Endothelial cell of umbilical vein (primary cell): ENCODE results near the gene METTL13. TPM values are rescaled to one million over a fixed set of nuclear protein-coding genes. Genes with fewer than 3 reads are reported as not detected.

Experiments
- BruUV-seq: library from RNA; stranded (reverse); fragments of 400-500 nt; replicated peaks from 2 replicates; lab custom pipeline; 2021; lab: Mats Ljungman, UMichigan
- CTCF ChIA-PET: fragments of 300-600, 350-600 bp; sonication (Branson Sonifier 250); formaldehyde crosslinking; loops from one replicate; lab custom pipeline; 2021; ENCODE audit warnings: antibody characterized with exemption, inconsistent platforms; lab: Charles Lee
- POLR2A ChIA-PET: fragments of 300-600, 350-600 bp; sonication (Branson Sonifier 250); formaldehyde crosslinking; loops from one replicate; lab custom pipeline; 2021; ENCODE audit warnings: antibody characterized with exemption, inconsistent platforms; lab: Charles Lee
- DNase-seq: peaks from one replicate; pipeline ENCODE4 v3.0.0-alpha.2; 2011; ENCODE audit warnings: low read depth, low spot score
- FAIRE-seq: peaks from 2 replicates; lab custom pipeline; 2011; peaks lifted over from hg19 to GRCh38; lab: Jason Lieb, UNC
- H2AFZ ChIP-seq: 2 replicates; pipeline ENCODE4 v1.6.0; 2012; ENCODE audit warnings: low read depth, low read length, control low read depth, inconsistent platforms
- H3K27ac ChIP-seq: 2 replicates; pipeline ENCODE4 v1.5.1; 2011; ENCODE audit warnings: low read depth, mild to moderate bottlenecking, control low read depth, low read length, moderate library complexity; ENCODE audit not compliant: insufficient read depth
- H3K27me3 ChIP-seq, 2 experiments: 2 replicates each; pipeline versions ENCODE4 v1.6.0 to v1.6.1; 2011; ENCODE audit warnings: low read length in 2 of 2, mixed read lengths in 1 of 2; ENCODE audit not compliant: control insufficient read depth in 2 of 2, insufficient read depth in 2 of 2
- H3K36me3 ChIP-seq, 2 experiments: 2 replicates in 1 of 2; 3 replicates in 1 of 2; pipeline ENCODE4 v1.5.1; 2011; ENCODE audit warnings: low read length in 2 of 2, mild to moderate bottlenecking in 1 of 2, moderate library complexity in 1 of 2; ENCODE audit not compliant: control insufficient read depth in 2 of 2, insufficient read depth in 2 of 2; ENCODE audit errors: extremely low read depth in 1 of 2
- H3K4me1 ChIP-seq: 3 replicates; pipeline ENCODE4 v1.5.1; 2011; ENCODE audit warnings: mild to moderate bottlenecking, low read length; ENCODE audit not compliant: control insufficient read depth, insufficient read depth; ENCODE audit errors: extremely low read depth
- H3K4me2 ChIP-seq: 2 replicates; pipeline ENCODE4 v1.6.1; 2011; ENCODE audit warnings: low read length, control low read depth, mixed read lengths; ENCODE audit not compliant: insufficient read depth
- H3K4me3 ChIP-seq, 3 experiments: fragments of 200-600 bp in 1 of 3; sonication (generic), shearing (Covaris generic) in 1 of 3; replicated peaks in 1 of 3; 2 replicates each; pipeline ENCODE4 v1.5.1; 2011 to 2016; ENCODE audit warnings: control low read depth in 3 of 3, low read length in 3 of 3, mild to moderate bottlenecking in 2 of 3, inconsistent platforms in 1 of 3, low read depth in 1 of 3, moderate library complexity in 1 of 3; ENCODE audit not compliant: insufficient read depth in 1 of 3
- H3K79me2 ChIP-seq: 2 replicates; pipeline ENCODE4 v1.6.0; 2012; ENCODE audit warnings: low read length, inconsistent platforms; ENCODE audit not compliant: control insufficient read depth, insufficient read depth
- H3K9ac ChIP-seq: replicated peaks from 2 replicates; pipeline ENCODE3; 2011; ENCODE audit warnings: low read length, control low read depth; ENCODE audit not compliant: insufficient read depth; ENCODE audit errors: extremely low read depth
- H3K9me1 ChIP-seq: replicated peaks from 3 replicates; pipeline ENCODE4 v1.6.0; 2011; ENCODE audit warnings: mild to moderate bottlenecking, low read length; ENCODE audit not compliant: control insufficient read depth, insufficient read depth; ENCODE audit errors: extremely low read depth
- H3K9me3 ChIP-seq: replicated peaks from 2 replicates; pipeline ENCODE4 v1.5.1; 2012; ENCODE audit warnings: low read length, inconsistent platforms; ENCODE audit not compliant: control insufficient read depth, insufficient read depth
- H4K20me1 ChIP-seq: replicated peaks from 2 replicates; pipeline ENCODE3; 2011; ENCODE audit warnings: mild to moderate bottlenecking, low read length; ENCODE audit not compliant: control insufficient read depth, insufficient read depth; ENCODE audit errors: extremely low read depth
- EZH2 ChIP-seq: IDR thresholded peaks from 2 replicates; pipeline ENCODE4 v1.6.1; 2012; ENCODE audit warnings: borderline replicate concordance, low read depth, mild to moderate bottlenecking, moderate library complexity, low read length, inconsistent platforms; ENCODE audit not compliant: severe bottlenecking
- FOS ChIP-seq: IDR thresholded peaks from 2 replicates; pipeline ENCODE4 v1.6.1; 2011; ENCODE audit warnings: mild to moderate bottlenecking, low read length, moderate library complexity, borderline replicate concordance; ENCODE audit not compliant: insufficient read depth
- GATA2 ChIP-seq: IDR thresholded peaks from 2 replicates; pipeline ENCODE4 v1.7.0; 2011; ENCODE audit warnings: low read depth, mild to moderate bottlenecking, moderate library complexity, mixed read lengths, low read length; ENCODE audit not compliant: insufficient read length, insufficient read depth
- JUN ChIP-seq: IDR thresholded peaks from 2 replicates; pipeline ENCODE4 v1.6.1; 2011; ENCODE audit warnings: borderline replicate concordance, low read depth; ENCODE audit not compliant: insufficient read length, insufficient read depth
- MAX ChIP-seq: IDR thresholded peaks from 2 replicates; pipeline ENCODE4 v1.6.1; 2011; ENCODE audit not compliant: insufficient read depth, insufficient read length
- MYC ChIP-seq: IDR thresholded peaks from one replicate; pipeline ENCODE4 v1.6.1; 2011; ENCODE audit warnings: mild to moderate bottlenecking, low read depth, low read length
- POLR2A ChIP-seq: IDR thresholded peaks from 2 replicates; pipeline ENCODE4 v1.6.1; 2012; ENCODE audit warnings: low read depth, mild to moderate bottlenecking, control low read depth, low read length
- POLR2AphosphoS5 ChIP-seq: IDR thresholded peaks from 2 replicates; pipeline ENCODE4 v1.6.1; 2012; ENCODE audit warnings: low read depth, mild to moderate bottlenecking, control low read depth, low read length, moderate library complexity; ENCODE audit not compliant: insufficient read depth
- dilution Hi-C: fragments of 300-500 bp; cut with MboI; formaldehyde crosslinking; loops from one replicate; pipeline ENCODE4 v1.15.0; 2019; ENCODE audit warnings: low sequenced_read_pairs; ENCODE audit not compliant: extremely low pct_ligation_motif_present
- intact Hi-C: fragments of 100-400 bp; cut with micrococcal nuclease; formaldehyde crosslinking; loops from one replicate; pipeline ENCODE4 v1.10.0; 2022
- polyA plus RNA-seq, 4 experiments: library from polyadenylated mRNA; depleted of rRNA in 3 of 4; stranded (reverse) in 3 of 4; unstranded in 1 of 4; fragments of >200 nt; gene quantifications; 2 replicates each; pipeline versions ENCODE4 v1.2.1 to v1.2.3, GENCODE V29; 2011 to 2012; ENCODE audit warnings: missing spikeins in 1 of 4
- total RNA-seq: library from RNA; stranded (reverse); gene quantifications from 2 replicates; pipeline ENCODE4 v1.2.3, GENCODE V29; 2021
- TF ChIP-seq, protein P1 (sequence below), 2 donors: IDR thresholded peaks; 1 replicate in 1 of 2; 2 replicates in 1 of 2; pipeline ENCODE4 v1.5.1; 2011; ENCODE audit warnings: low read length in 2 of 2, mild to moderate bottlenecking in 2 of 2, moderate library complexity in 2 of 2, control low read depth in 1 of 2, inconsistent platforms in 1 of 2, low read depth in 1 of 2; ENCODE audit not compliant: insufficient read depth in 1 of 2; ENCODE audit errors: extremely low read depth in 1 of 2

Gene METTL13
- total and polyA plus RNA-seq, 2 donors (not counting 3 experiments of a cell fraction or from before 2014, with no cell fraction given) = 21.2 to 26.5 TPM

DNA sequence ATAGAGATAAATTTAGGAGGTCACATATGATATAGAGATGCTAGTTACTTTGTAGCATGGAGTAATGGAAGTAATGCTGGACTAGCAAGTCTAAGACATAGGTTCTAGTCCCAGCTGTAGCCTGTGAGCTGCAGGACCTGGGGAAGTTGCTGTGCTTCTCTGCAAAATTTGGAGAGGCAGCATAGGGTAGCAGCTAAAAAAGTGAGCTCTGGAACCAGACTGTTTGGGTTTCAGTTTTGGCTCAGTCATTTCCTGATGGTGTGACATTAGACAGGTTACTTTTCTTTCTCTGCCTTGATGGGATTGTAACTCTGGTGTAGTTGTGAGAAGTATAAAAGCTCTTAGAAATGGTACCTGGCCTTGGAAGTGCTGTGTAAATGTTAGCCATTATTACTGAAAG is 3.3 kb downstream of the METTL13 start:
- ChIA-PET POLR2A (no interaction called here), CTCF (interaction anchor here (0.6 to 1.8 kb wide), 2 partner anchors 140 to 157 kb away, joined by 3 to 9 read pairs; no protein-coding TSS in a partner anchor)
- FAIRE-seq = no peak
- dilution Hi-C loops = loop anchor here (25.0 kb wide), 1 partner anchor 203 kb away; no protein-coding TSS in a partner anchor
- Histone ChIP-seq H3K4me3 (no peak overlapping the region), H3K36me3 (peaks cover 18 to 21% of the 10 kb centered on the region in 2 experiments), H3K9ac (no peak overlapping the region), H4K20me1 (no peaks in the 10 kb centered on the region), H3K9me1 (no peaks in the 10 kb centered on the region), H3K9me3 (no peaks in the 10 kb centered on the region), H3K79me2 (peaks cover 35% of the 10 kb centered on the region), H3K4me2 (no peak overlapping the region), H3K4me1 (peaks cover 7% of the 10 kb centered on the region), H3K27ac (no peak overlapping the region), H3K27me3 (no peaks in the 10 kb centered on the region), H2AFZ (no peak overlapping the region)
- no TSS peak for BruUV-seq
- TF ChIP-seq, protein P1, sequence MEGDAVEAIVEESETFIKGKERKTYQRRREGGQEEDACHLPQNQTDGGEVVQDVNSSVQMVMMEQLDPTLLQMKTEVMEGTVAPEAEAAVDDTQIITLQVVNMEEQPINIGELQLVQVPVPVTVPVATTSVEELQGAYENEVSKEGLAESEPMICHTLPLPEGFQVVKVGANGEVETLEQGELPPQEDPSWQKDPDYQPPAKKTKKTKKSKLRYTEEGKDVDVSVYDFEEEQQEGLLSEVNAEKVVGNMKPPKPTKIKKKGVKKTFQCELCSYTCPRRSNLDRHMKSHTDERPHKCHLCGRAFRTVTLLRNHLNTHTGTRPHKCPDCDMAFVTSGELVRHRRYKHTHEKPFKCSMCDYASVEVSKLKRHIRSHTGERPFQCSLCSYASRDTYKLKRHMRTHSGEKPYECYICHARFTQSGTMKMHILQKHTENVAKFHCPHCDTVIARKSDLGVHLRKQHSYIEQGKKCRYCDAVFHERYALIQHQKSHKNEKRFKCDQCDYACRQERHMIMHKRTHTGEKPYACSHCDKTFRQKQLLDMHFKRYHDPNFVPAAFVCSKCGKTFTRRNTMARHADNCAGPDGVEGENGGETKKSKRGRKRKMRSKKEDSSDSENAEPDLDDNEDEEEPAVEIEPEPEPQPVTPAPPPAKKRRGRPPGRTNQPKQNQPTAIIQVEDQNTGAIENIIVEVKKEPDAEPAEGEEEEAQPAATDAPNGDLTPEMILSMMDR (IDR thresholded peaks at IDR 0.05; ENCODE audit: extremely low read depth in 1 of 2, insufficient read depth in 1 of 2, low read depth in 1 of 2, low read length in 2 of 2) = no peak
- TF ChIP-seq POLR2AphosphoS5 (no peak), JUN (no peak), FOS (no peak), POLR2A (no peak), GATA2 (no peak), MAX (no peak), MYC (no peak), EZH2 (no peak)
- DNase-seq = no peak
- intact Hi-C loops = no loop called here
